HepG2 (cell line): ENCODE measurements around the gene CNTN2. TPM values are rescaled to one million over a fixed set of nuclear protein-coding genes. Genes with fewer than 3 reads are reported as not detected.

Experiments
- ATAC-seq: fragments of 200-7000 bp; cut with Tn5 transposase; 3 replicates; pipeline ENCODE4 v1.9.1; 2020; ENCODE audit warnings: mild to moderate bottlenecking, moderate library complexity
- BruUV-seq: library from RNA; stranded (reverse); fragments of 400-500 nt; replicated peaks from 2 replicates; lab custom pipeline; 2021; lab: Mats Ljungman, UMichigan
- CTCF ChIA-PET: fragments of 300-600 bp; formaldehyde crosslinking; extraction: SDS; loops from one replicate; lab custom pipeline; 2021; ENCODE audit warnings: low total read pairs, inconsistent platforms, low intra/inter-chr PET ratio; lab: Yijun Ruan, JAX
- POLR2A ChIA-PET: fragments of 350-600 bp; sonication (Branson Sonifier 250); formaldehyde crosslinking; loops from one replicate; lab custom pipeline; 2020; ENCODE audit warnings: antibody characterized with exemption, inconsistent platforms; lab: Yijun Ruan, JAX
- DNase-seq: peaks from one replicate; pipeline ENCODE4 v3.0.0-alpha.2; 2015; ENCODE audit warnings: low spot score
- FAIRE-seq: peaks from 3 replicates; lab custom pipeline; 2011; peaks lifted over from hg19 to GRCh38; lab: Jason Lieb, UNC
- H2AFZ ChIP-seq: one replicate; pipeline ENCODE4 v1.6.1; 2011; ENCODE audit warnings: low read length, inconsistent platforms
- H3K27ac ChIP-seq: fragments of 300-600 bp; 3 replicates; pipeline ENCODE4 v1.8.0; 2011; ENCODE audit warnings: mixed run types, mild to moderate bottlenecking, mixed read lengths, low read length, inconsistent platforms; ENCODE audit not compliant: insufficient read depth; ENCODE audit errors: extremely low read length
- H3K27me3 ChIP-seq, 2 experiments: fragments of 200-600 bp in 1 of 2; 2 replicates in 1 of 2; 3 replicates in 1 of 2; pipeline versions ENCODE4 v1.6.0 to v1.8.0; 2011; ENCODE audit warnings: low read length in 2 of 2, mild to moderate bottlenecking in 2 of 2, moderate library complexity in 2 of 2, inconsistent platforms in 1 of 2; ENCODE audit not compliant: insufficient read depth in 2 of 2, control insufficient read depth in 1 of 2
- H3K36me3 ChIP-seq, 2 experiments: fragments of 200-600 bp in 1 of 2; replicated peaks in 1 of 2; 2 replicates in 1 of 2; 3 replicates in 1 of 2; pipeline versions ENCODE4 v1.5.1 to v1.8.0; 2011; ENCODE audit warnings: low read length in 2 of 2, inconsistent platforms in 1 of 2; ENCODE audit not compliant: insufficient read depth in 2 of 2, control insufficient read depth in 1 of 2
- H3K4me1 ChIP-seq: 2 replicates; pipeline ENCODE4 v1.5.1; 2012; ENCODE audit warnings: low read length, inconsistent platforms; ENCODE audit not compliant: insufficient read depth
- H3K4me2 ChIP-seq: 2 replicates; pipeline ENCODE4 v1.6.0; 2011; ENCODE audit warnings: low read depth, low read length, inconsistent platforms
- H3K4me3 ChIP-seq, 3 experiments: fragments of 200-600 bp in 1 of 3; sonication (generic), shearing (Covaris generic) in 1 of 3; replicated peaks in 1 of 3; 2 replicates each; pipeline ENCODE4 v1.5.1; 2011 to 2016; ENCODE audit warnings: low read length in 3 of 3, inconsistent platforms in 2 of 3, low read depth in 2 of 3, mild to moderate bottlenecking in 2 of 3, control low read depth in 1 of 3, mixed read lengths in 1 of 3; ENCODE audit not compliant: insufficient read depth in 1 of 3
- H3K79me2 ChIP-seq: one replicate; pipeline ENCODE4 v1.6.1; 2011; ENCODE audit warnings: low read length, inconsistent platforms; ENCODE audit not compliant: insufficient read depth
- H3K9ac ChIP-seq: 2 replicates; pipeline ENCODE4 v1.6.0; 2011; ENCODE audit warnings: mild to moderate bottlenecking, low read depth, low read length, inconsistent platforms; ENCODE audit not compliant: insufficient read depth
- H3K9me3 ChIP-seq: 2 replicates; pipeline ENCODE4 v1.5.1; 2012; ENCODE audit warnings: mild to moderate bottlenecking, low read length
- H4K20me1 ChIP-seq: 2 replicates; pipeline ENCODE4 v1.6.0; 2011; ENCODE audit warnings: inconsistent platforms, mild to moderate bottlenecking, low read length, moderate library complexity; ENCODE audit not compliant: insufficient read depth
- HHEX ChIP-seq: IDR thresholded peaks from 2 replicates; pipeline ENCODE4 v1.6.1; 2016; ENCODE audit warnings: control low read depth
- HNRNPK ChIP-seq: fragments of 200-400 bp; formaldehyde crosslinking; IDR thresholded peaks from 2 replicates; pipeline ENCODE4 v1.6.1; 2018; ENCODE audit warnings: low read length, low read depth, moderate library complexity, mild to moderate bottlenecking; ENCODE audit not compliant: poor library complexity, severe bottlenecking
- MED1 ChIP-seq: sonication (generic); formaldehyde crosslinking; IDR thresholded peaks from 2 replicates; pipeline ENCODE4 v1.4.0; 2020; ENCODE audit warnings: missing genetic modification reagents
- NFE2 ChIP-seq: sonication (generic); formaldehyde crosslinking; IDR thresholded peaks from 2 replicates; pipeline ENCODE4 v1.4.0; 2020; ENCODE audit warnings: missing genetic modification reagents
- REL ChIP-seq: sonication (generic); formaldehyde crosslinking; conservative IDR thresholded peaks from 2 replicates; pipeline ENCODE4 v1.8.0; 2022; ENCODE audit warnings: mild to moderate bottlenecking, missing genetic modification reagents, moderate library complexity
- SNAPC2 ChIP-seq: sonication (generic); formaldehyde crosslinking; IDR thresholded peaks from 2 replicates; pipeline ENCODE4 v1.8.1; 2022; ENCODE audit warnings: mild to moderate bottlenecking, missing genetic modification reagents
- SOX5 ChIP-seq: IDR thresholded peaks from 2 replicates; pipeline ENCODE4 v1.6.1; 2016; ENCODE audit warnings: borderline replicate concordance
- TBX3 ChIP-seq: fragments of 450-650 bp; IDR thresholded peaks from 2 replicates; pipeline ENCODE4 v1.6.1; 2017; ENCODE audit warnings: antibody characterized with exemption, mild to moderate bottlenecking, inconsistent platforms, borderline replicate concordance
- ZKSCAN1 ChIP-seq: fragments of 150-350 bp; IDR thresholded peaks from 2 replicates; pipeline ENCODE4 v1.6.1; 2014; ENCODE audit warnings: low read length
- ZNF75D ChIP-seq: sonication (generic); formaldehyde crosslinking; IDR thresholded peaks from 2 replicates; pipeline ENCODE4 v1.8.1; 2023; ENCODE audit warnings: missing genetic modification reagents, mild to moderate bottlenecking, borderline replicate concordance
- ZNF788 ChIP-seq: sonication (generic); formaldehyde crosslinking; IDR thresholded peaks from 2 replicates; pipeline ENCODE4 v1.5.0; 2020; ENCODE audit warnings: mild to moderate bottlenecking, missing genetic modification reagents, borderline replicate concordance
- ZSCAN12 ChIP-seq: sonication (generic); formaldehyde crosslinking; IDR thresholded peaks from 2 replicates; pipeline ENCODE4 v1.9.0; 2021; ENCODE audit warnings: mild to moderate bottlenecking, missing genetic modification reagents
- WGBS: methylation state at CpG from one replicate; pipeline ENCODE4 v1.1.6; 2017; ENCODE audit warnings: low lambda C conversion rate; 5-methylcytosine and 5-hydroxymethylcytosine counted together
- in situ Hi-C: cut with HindIII; loops from 2 replicates; pipeline ENCODE4 v1.10.0; 2017; ENCODE audit warnings: low pct_unique_long_range_greater_than_20kb; ENCODE audit not compliant: extremely low pct_ligation_motif_present
- intact Hi-C: fragments of 100-400 bp; cut with micrococcal nuclease; formaldehyde crosslinking; loops from one replicate; pipeline ENCODE4 v1.10.0; 2022; ENCODE audit not compliant: unreplicated experiment
- polyA plus RNA-seq, 8 experiments: library from polyadenylated mRNA; depleted of rRNA in 3 of 8; stranded (reverse) in 7 of 8; unstranded in 1 of 8; fragments of >200 nt; fragmentation: Illumina TruSeq in 4 of 8; extraction: Trizol in 4 of 8; gene quantifications; 2 replicates each; pipeline versions ENCODE4 v1.2.1 to v1.2.3, GENCODE V29; 2011 to 2016; ENCODE audit warnings: low read depth in 4 of 8, missing spikeins in 1 of 8, mixed read lengths in 1 of 8; ENCODE audit not compliant: insufficient read depth in 1 of 8
- total RNA-seq, 5 experiments: library from RNA; depleted of rRNA; stranded (reverse); fragments of >200 nt; fragmentation: Illumina TruSeq; extraction: Trizol; gene quantifications; 2 replicates each; pipeline ENCODE4 v1.2.3, GENCODE V29; 2016; ENCODE audit warnings: low read depth in 1 of 5
- TF ChIP-seq, protein P1 (sequence below): sonication (generic); formaldehyde crosslinking; IDR thresholded peaks from 2 replicates; pipeline ENCODE4 v1.5.1; 2020; ENCODE audit warnings: mild to moderate bottlenecking, missing genetic modification reagents, borderline replicate concordance
- TF ChIP-seq, protein P2 (sequence below): sonication (generic); formaldehyde crosslinking; IDR thresholded peaks from 2 replicates; pipeline ENCODE4 v1.8.0; 2022; ENCODE audit warnings: missing genetic modification reagents, mild to moderate bottlenecking, moderate library complexity, borderline replicate concordance
- TF ChIP-seq, protein P3 (sequence below): sonication (generic); formaldehyde crosslinking; IDR thresholded peaks from 2 replicates; pipeline ENCODE4 v1.4.0; 2020; ENCODE audit warnings: missing genetic modification reagents, borderline replicate concordance
- TF ChIP-seq, protein P4 (sequence below): IDR thresholded peaks from 2 replicates; pipeline ENCODE4 v1.6.1; 2016
- TF ChIP-seq, protein P5 (sequence below): sonication (generic); formaldehyde crosslinking; IDR thresholded peaks from 2 replicates; pipeline ENCODE4 v1.8.1; 2022; ENCODE audit warnings: mild to moderate bottlenecking, missing genetic modification reagents

CNTN2 gene
- total and polyA plus RNA-seq, 2 of the 13 experiments (the other 11 are each of a cell fraction or from before 2014, with no cell fraction given): not detected

DNA sequence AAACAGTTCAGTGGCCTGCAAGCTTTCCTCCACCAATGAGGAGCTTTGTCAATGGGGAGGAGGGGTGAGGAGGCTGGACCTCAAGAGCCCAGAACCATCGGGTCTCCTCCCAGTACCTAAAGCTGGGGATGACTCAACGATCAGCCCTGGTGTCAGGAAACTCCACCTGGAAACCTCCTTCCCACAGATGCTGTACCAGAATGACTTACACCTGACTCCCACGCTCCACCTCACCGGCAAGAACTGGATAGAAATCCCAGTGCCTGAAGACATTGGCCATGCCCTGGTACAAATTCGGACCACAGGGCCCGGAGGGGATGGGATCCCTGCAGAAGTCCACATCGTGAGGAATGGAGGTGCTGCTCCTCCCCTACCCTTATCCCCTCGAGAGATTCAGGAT is 29.9 kb downstream of the CNTN2 start (continued):
- no peak for TF ChIP-seq HNRNPK
- no peak for TF ChIP-seq SOX5
- TF ChIP-seq HHEX (CRISPR knock-in tag): no peak
- no peak for TF ChIP-seq TBX3
- TF ChIP-seq, protein P1, sequence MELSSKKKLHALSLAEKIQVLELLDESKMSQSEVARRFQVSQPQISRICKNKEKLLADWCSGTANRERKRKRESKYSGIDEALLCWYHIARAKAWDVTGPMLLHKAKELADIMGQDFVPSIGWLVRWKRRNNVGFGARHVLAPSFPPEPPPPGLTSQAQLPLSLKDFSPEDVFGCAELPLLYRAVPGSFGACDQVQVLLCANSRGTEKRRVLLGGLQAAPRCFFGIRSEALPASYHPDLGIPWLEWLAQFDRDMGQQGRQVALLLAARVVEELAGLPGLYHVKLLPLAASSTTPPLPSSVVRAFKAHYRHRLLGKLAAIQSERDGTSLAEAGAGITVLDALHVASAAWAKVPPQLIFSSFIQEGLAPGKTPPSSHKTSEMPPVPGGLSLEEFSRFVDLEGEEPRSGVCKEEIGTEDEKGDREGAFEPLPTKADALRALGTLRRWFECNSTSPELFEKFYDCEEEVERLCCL (CRISPR knock-in tag): no peak
- no peak for TF ChIP-seq SNAPC2 (CRISPR knock-in tag)
- TF ChIP-seq, all 625 proteins: peak for 0

GRCh38 chr1:205073511-205073910 is 30.5 kb downstream of the CNTN2 start:
- FAIRE-seq: no peak
- CTCF ChIA-PET: no interaction called here
- BruUV-seq: no TSS peak
- Histone ChIP-seq H3K27me3 (peaks cover 0 to 25% of the 10 kb centered on the region in 2 experiments; a peak in 3 of 5 replicates), H3K9me3 (no peaks in the 10 kb centered on the region), H4K20me1 (no peaks in the 10 kb centered on the region), H3K36me3 (no peaks in the 10 kb centered on the region), H3K4me1 (no peaks in the 10 kb centered on the region), H2AFZ (no peak overlapping the region), H3K4me2 (no peak overlapping the region), H3K9ac (no peak overlapping the region), H3K4me3 (no peak overlapping the region), H3K79me2 (no peaks in the 10 kb centered on the region), H3K27ac (no peak overlapping the region)
- no peak for ATAC-seq
- intact Hi-C loops: no loop called here
- POLR2A ChIA-PET: no interaction called here
- in situ Hi-C loops: no loop called here
- no CpG with 5 or more reads among the region's 12 CpGs for WGBS
- DNase-seq: no peak
- TF ChIP-seq ZKSCAN1 (no peak), NFE2 (no peak), REL (CRISPR knock-in tag) (no peak), ZNF788 (no peak), MED1 (CRISPR knock-in tag) (no peak), ZSCAN12 (no peak), ZNF75D (no peak)
- TF ChIP-seq, protein P2, sequence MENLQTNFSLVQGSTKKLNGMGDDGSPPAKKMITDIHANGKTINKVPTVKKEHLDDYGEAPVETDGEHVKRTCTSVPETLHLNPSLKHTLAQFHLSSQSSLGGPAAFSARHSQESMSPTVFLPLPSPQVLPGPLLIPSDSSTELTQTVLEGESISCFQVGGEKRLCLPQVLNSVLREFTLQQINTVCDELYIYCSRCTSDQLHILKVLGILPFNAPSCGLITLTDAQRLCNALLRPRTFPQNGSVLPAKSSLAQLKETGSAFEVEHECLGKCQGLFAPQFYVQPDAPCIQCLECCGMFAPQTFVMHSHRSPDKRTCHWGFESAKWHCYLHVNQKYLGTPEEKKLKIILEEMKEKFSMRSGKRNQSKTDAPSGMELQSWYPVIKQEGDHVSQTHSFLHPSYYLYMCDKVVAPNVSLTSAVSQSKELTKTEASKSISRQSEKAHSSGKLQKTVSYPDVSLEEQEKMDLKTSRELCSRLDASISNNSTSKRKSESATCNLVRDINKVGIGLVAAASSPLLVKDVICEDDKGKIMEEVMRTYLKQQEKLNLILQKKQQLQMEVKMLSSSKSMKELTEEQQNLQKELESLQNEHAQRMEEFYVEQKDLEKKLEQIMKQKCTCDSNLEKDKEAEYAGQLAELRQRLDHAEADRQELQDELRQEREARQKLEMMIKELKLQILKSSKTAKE (CRISPR knock-in tag): no peak
- TF ChIP-seq, protein P3, sequence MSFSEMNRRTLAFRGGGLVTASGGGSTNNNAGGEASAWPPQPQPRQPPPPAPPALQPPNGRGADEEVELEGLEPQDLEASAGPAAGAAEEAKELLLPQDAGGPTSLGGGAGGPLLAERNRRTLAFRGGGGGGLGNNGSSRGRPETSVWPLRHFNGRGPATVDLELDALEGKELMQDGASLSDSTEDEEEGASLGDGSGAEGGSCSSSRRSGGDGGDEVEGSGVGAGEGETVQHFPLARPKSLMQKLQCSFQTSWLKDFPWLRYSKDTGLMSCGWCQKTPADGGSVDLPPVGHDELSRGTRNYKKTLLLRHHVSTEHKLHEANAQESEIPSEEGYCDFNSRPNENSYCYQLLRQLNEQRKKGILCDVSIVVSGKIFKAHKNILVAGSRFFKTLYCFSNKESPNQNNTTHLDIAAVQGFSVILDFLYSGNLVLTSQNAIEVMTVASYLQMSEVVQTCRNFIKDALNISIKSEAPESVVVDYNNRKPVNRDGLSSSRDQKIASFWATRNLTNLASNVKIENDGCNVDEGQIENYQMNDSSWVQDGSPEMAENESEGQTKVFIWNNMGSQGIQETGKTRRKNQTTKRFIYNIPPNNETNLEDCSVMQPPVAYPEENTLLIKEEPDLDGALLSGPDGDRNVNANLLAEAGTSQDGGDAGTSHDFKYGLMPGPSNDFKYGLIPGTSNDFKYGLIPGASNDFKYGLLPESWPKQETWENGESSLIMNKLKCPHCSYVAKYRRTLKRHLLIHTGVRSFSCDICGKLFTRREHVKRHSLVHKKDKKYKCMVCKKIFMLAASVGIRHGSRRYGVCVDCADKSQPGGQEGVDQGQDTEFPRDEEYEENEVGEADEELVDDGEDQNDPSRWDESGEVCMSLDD (CRISPR knock-in tag): no peak
- TF ChIP-seq, protein P4, sequence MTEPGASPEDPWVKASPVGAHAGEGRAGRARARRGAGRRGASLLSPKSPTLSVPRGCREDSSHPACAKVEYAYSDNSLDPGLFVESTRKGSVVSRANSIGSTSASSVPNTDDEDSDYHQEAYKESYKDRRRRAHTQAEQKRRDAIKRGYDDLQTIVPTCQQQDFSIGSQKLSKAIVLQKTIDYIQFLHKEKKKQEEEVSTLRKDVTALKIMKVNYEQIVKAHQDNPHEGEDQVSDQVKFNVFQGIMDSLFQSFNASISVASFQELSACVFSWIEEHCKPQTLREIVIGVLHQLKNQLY (CRISPR knock-in tag): no peak
- TF ChIP-seq, protein P5, sequence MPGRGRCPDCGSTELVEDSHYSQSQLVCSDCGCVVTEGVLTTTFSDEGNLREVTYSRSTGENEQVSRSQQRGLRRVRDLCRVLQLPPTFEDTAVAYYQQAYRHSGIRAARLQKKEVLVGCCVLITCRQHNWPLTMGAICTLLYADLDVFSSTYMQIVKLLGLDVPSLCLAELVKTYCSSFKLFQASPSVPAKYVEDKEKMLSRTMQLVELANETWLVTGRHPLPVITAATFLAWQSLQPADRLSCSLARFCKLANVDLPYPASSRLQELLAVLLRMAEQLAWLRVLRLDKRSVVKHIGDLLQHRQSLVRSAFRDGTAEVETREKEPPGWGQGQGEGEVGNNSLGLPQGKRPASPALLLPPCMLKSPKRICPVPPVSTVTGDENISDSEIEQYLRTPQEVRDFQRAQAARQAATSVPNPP (CRISPR knock-in tag): no peak
